ENCODE measurements around the gene INMT. TPM values are rescaled to one million over a fixed set of nuclear protein-coding genes. Genes with fewer than 3 reads are reported as not detected.

Gene INMT
- total and polyA plus RNA-seq, 2 of the 13 experiments (the other 11 are each of a cell fraction or from before 2014, with no cell fraction given): not detected

GRCh38 chr7:30723776-30724175 is 28.2 kb upstream of the INMT start:
- WGBS (ENCODE audit: low lambda C conversion rate): 0% methylated on average over 3 of the region's 4 CpGs
- DNase-seq (ENCODE audit: low spot score) (no peak), ATAC-seq (no peak), FAIRE-seq (no peak)
- Histone ChIP-seq H3K27ac (ENCODE audit: extremely low read length, insufficient read depth, low read length) (no peak overlapping the region), H3K9ac (ENCODE audit: insufficient read depth, low read depth, low read length) (no peak overlapping the region), H2AFZ (ENCODE audit: low read length) (no peak overlapping the region), H3K4me3 (replicated peaks in 1 of 3; ENCODE audit: insufficient read depth in 1 of 3, low read depth in 2 of 3, low read length in 3 of 3) (no peak overlapping the region), H4K20me1 (ENCODE audit: insufficient read depth, low read length) (no peaks in the 10 kb centered on the region), H3K4me2 (ENCODE audit: low read depth, low read length) (no peak overlapping the region), H3K27me3 (ENCODE audit: control insufficient read depth in 1 of 2, insufficient read depth in 2 of 2, low read length in 2 of 2) (peaks cover 4 to 8% of the 10 kb centered on the region in 2 experiments; a peak in 2 of 5 replicates), H3K36me3 (replicated peaks in 1 of 2; ENCODE audit: control insufficient read depth in 1 of 2, insufficient read depth in 2 of 2, low read length in 2 of 2) (no peaks in the 10 kb centered on the region), H3K79me2 (ENCODE audit: insufficient read depth, low read length) (no peaks in the 10 kb centered on the region), H3K4me1 (ENCODE audit: insufficient read depth, low read length) (no peaks in the 10 kb centered on the region), H3K9me3 (ENCODE audit: low read length) (0 out of 2 replicates have a peak, but pooled peaks cover 10% of the 10 kb centered on the region)
- CTCF ChIA-PET (ENCODE audit: low intra/inter-chr PET ratio, low total read pairs): no interaction called here
- POLR2A ChIA-PET: no interaction called here
- BruUV-seq (replicated peaks): no TSS peak
- in situ Hi-C loops (cut with HindIII; ENCODE audit: extremely low pct_ligation_motif_present, low pct_unique_long_range_greater_than_20kb): no loop called here
- intact Hi-C loops (cut with micrococcal nuclease; ENCODE audit: unreplicated experiment): no loop called here
- TF ChIP-seq IKZF5 (CRISPR knock-in tag; IDR thresholded peaks at IDR 0.05) (no peak), GFI1 (CRISPR knock-in tag; IDR thresholded peaks at IDR 0.05; ENCODE audit: borderline replicate concordance) (no peak), NFAT5 (CRISPR knock-in tag; IDR thresholded peaks at IDR 0.05) (no peak), SAFB2 (CRISPR knock-in tag; IDR thresholded peaks at IDR 0.05; ENCODE audit: borderline replicate concordance, low read depth) (no peak), ZNF784 (CRISPR knock-in tag; IDR thresholded peaks at IDR 0.05; ENCODE audit: borderline replicate concordance) (no peak), ZNF546 (CRISPR knock-in tag; conservative IDR thresholded peaks at IDR 0.05) (no peak), ZNF691 (CRISPR knock-in tag; IDR thresholded peaks at IDR 0.05; ENCODE audit: borderline replicate concordance, low read depth) (no peak), RFX1 (IDR thresholded peaks at IDR 0.05) (no peak), ZNF280B (CRISPR knock-in tag; IDR thresholded peaks at IDR 0.05; ENCODE audit: borderline replicate concordance) (no peak), THYN1 (CRISPR knock-in tag; IDR thresholded peaks at IDR 0.05; ENCODE audit: borderline replicate concordance, low read depth) (no peak), ZNF124 (CRISPR knock-in tag; IDR thresholded peaks at IDR 0.05) (no peak), ADNP (CRISPR knock-in tag; IDR thresholded peaks at IDR 0.05) (no peak)
